B cell (primary cell): Measurements from ENCODE around the gene SMYD2. TPM values are rescaled to one million over a fixed set of nuclear protein-coding genes. Genes with fewer than 3 reads are reported as not detected.

Source experiments
- ATAC-seq: fragments of 200-7000 bp; cut with Tn5 transposase; one replicate; pipeline ENCODE4 v1.10.0; 2021; ENCODE audit warnings: low read depth, mild to moderate bottlenecking, moderate number of reproducible peaks, moderate library complexity
- CTCF ChIA-PET: fragments of 350-600 bp; sonication (Branson Sonifier 250); formaldehyde crosslinking; loops from one replicate; lab custom pipeline; 2021; ENCODE audit warnings: antibody characterized with exemption, inconsistent platforms; lab: Charles Lee
- POLR2A ChIA-PET: fragments of 350-600 bp; sonication (Branson Sonifier 250); formaldehyde crosslinking; loops from one replicate; lab custom pipeline; 2021; ENCODE audit warnings: antibody characterized with exemption; lab: Charles Lee
- DNase-seq: peaks from one replicate; pipeline ENCODE4 v3.0.0; 2013
- H2AFZ ChIP-seq: 2 replicates; pipeline ENCODE4 v1.6.1; 2012; ENCODE audit warnings: mild to moderate bottlenecking, low read depth, low read length; ENCODE audit not compliant: insufficient read depth, poor library complexity, severe bottlenecking
- H3K27ac ChIP-seq, 2 donors: 1 replicate in 1 of 2; 2 replicates in 1 of 2; pipeline ENCODE4 v1.5.1; 2012 to 2013; ENCODE audit warnings: low read length in 2 of 2, mild to moderate bottlenecking in 2 of 2, moderate library complexity in 1 of 2
- H3K27me3 ChIP-seq, 4 experiments: fragments of 200-600 bp in 1 of 4; sonication (generic) in 1 of 4; replicated peaks in 1 of 4; 1 replicate in 2 of 4; 2 replicates in 2 of 4; pipeline versions ENCODE4 v1.6.1 to v1.7.0; 2013 to 2016; ENCODE audit warnings: low read length in 3 of 4, mild to moderate bottlenecking in 2 of 4, mixed read lengths in 1 of 4, moderate library complexity in 1 of 4; ENCODE audit not compliant: insufficient read depth in 4 of 4, control insufficient read depth in 3 of 4; ENCODE audit errors: control extremely low read depth in 1 of 4
- H3K36me3 ChIP-seq, 2 experiments: replicated peaks in 1 of 2; 1 replicate in 1 of 2; 2 replicates in 1 of 2; pipeline versions ENCODE4 v1.6.1 to v1.7.1; 2013; ENCODE audit warnings: low read length in 1 of 2; ENCODE audit not compliant: insufficient read depth in 2 of 2, control insufficient read depth in 1 of 2; ENCODE audit errors: control extremely low read depth in 1 of 2, extremely low read depth in 1 of 2
- H3K4me1 ChIP-seq, 2 donors: fragments of 200-600 bp in 1 of 2; sonication (generic) in 1 of 2; 1 replicate in 1 of 2; 2 replicates in 1 of 2; pipeline versions ENCODE4 v1.5.1 to v1.6.1; 2013 to 2017; ENCODE audit warnings: low read length in 2 of 2; ENCODE audit not compliant: control insufficient read depth in 2 of 2, insufficient read depth in 2 of 2
- H3K4me2 ChIP-seq: replicated peaks from 2 replicates; pipeline ENCODE3; 2012; ENCODE audit warnings: mild to moderate bottlenecking, low read depth, low read length; ENCODE audit not compliant: poor library complexity, severe bottlenecking
- H3K4me3 ChIP-seq, 5 experiments: fragments of 200-600 bp in 1 of 5; sonication (generic) in 1 of 5; 1 replicate in 3 of 5; 2 replicates in 2 of 5; pipeline versions ENCODE4 v1.5.1 to v1.7.0; 2011 to 2016; ENCODE audit warnings: low read length in 4 of 5, mild to moderate bottlenecking in 4 of 5, low read depth in 2 of 5, control low read depth in 1 of 5, moderate library complexity in 1 of 5; ENCODE audit not compliant: insufficient read depth in 1 of 5; ENCODE audit errors: control extremely low read depth in 1 of 5, extremely low read depth in 1 of 5
- H3K79me2 ChIP-seq: fragments of 200-600 bp; sonication (generic); one replicate; pipeline ENCODE4 v1.6.0; 2016; ENCODE audit warnings: low read length; ENCODE audit not compliant: control insufficient read depth, insufficient read depth
- H3K9ac ChIP-seq: fragments of 200-600 bp; sonication (generic); 2 replicates; pipeline ENCODE4 v1.6.1; 2017; ENCODE audit warnings: mild to moderate bottlenecking, low read length, moderate library complexity
- H3K9me3 ChIP-seq, 3 donors: one replicate each; pipeline versions ENCODE4 v1.6.1 to v1.7.1; 2013; ENCODE audit warnings: low read length in 2 of 3; ENCODE audit not compliant: control insufficient read depth in 2 of 3, insufficient read depth in 1 of 3; ENCODE audit errors: control extremely low read depth in 1 of 3
- H4K20me1 ChIP-seq: 2 replicates; pipeline ENCODE4 v1.6.0; 2012; ENCODE audit warnings: mild to moderate bottlenecking, low read length; ENCODE audit not compliant: insufficient read depth, control insufficient read depth, poor library complexity, severe bottlenecking
- H3K27ac Mint-ChIP-seq: one replicate; pipeline ENCODE4 v1.8.0; 2021; ENCODE audit warnings: mixed read lengths
- H3K27me3 Mint-ChIP-seq: one replicate; pipeline ENCODE4 v1.8.0; 2021; ENCODE audit warnings: mixed read lengths
- H3K4me1 Mint-ChIP-seq: one replicate; pipeline ENCODE4 v1.8.0; 2021; ENCODE audit warnings: mixed read lengths
- H3K4me3 Mint-ChIP-seq: one replicate; pipeline ENCODE4 v1.8.0; 2021; ENCODE audit warnings: mixed read lengths
- H3K9me3 Mint-ChIP-seq: one replicate; pipeline ENCODE4 v1.8.0; 2022; ENCODE audit warnings: mixed read lengths; ENCODE audit not compliant: insufficient read depth
- CTCF ChIP-seq: fragments of 200-600 bp; IDR thresholded peaks from one replicate; pipeline ENCODE4 v1.8.0; 2022; ENCODE audit warnings: antibody characterized with exemption, mild to moderate bottlenecking
- EZH2 ChIP-seq: IDR thresholded peaks from 2 replicates; pipeline ENCODE4 v1.6.1; 2012; ENCODE audit warnings: borderline replicate concordance, low read depth, mild to moderate bottlenecking, moderate library complexity, low read length; ENCODE audit not compliant: insufficient read depth, poor library complexity, severe bottlenecking
- WGBS: methylation state at CpG from one replicate; pipeline ENCODE4 v1.1.5; 2013; ENCODE audit warnings: missing lambda C conversion rate; ENCODE audit not compliant: insufficient coverage; 5-methylcytosine and 5-hydroxymethylcytosine counted together
- intact Hi-C: fragments of 100-400 bp; cut with micrococcal nuclease; formaldehyde crosslinking; loops from one replicate; pipeline ENCODE4 v1.10.0; 2022
- polyA plus RNA-seq: library from polyadenylated mRNA; depleted of rRNA; stranded (reverse); fragments of >200 nt; gene quantifications from 2 replicates; pipeline ENCODE4 v1.2.3, GENCODE V29; 2012
- total RNA-seq, 2 donors: library from RNA; stranded (reverse); fragments of 120-200 nt in 1 of 2; gene quantifications; 1 replicate in 1 of 2; 2 replicates in 1 of 2; pipeline versions ENCODE4 v1.2.3 to v1.2.4, GENCODE V29; 2013 to 2022

Gene SMYD2
- total and polyA plus RNA-seq, 2 donors (not counting 1 experiment from before 2014, with no cell fraction given): 21.2 to 29.1 TPM

- Histone ChIP-seq H3K27ac (no peak overlapping the region), H3K4me2 (no peak overlapping the region), H4K20me1 (no peaks in the 10 kb centered on the region), H3K4me1 (no peaks in the 10 kb centered on the region), H3K27me3 (no peaks in the 10 kb centered on the region), H3K36me3 (peaks cover 0 to 19% of the 10 kb centered on the region in 2 experiments), H3K9ac (no peak overlapping the region), H2AFZ (no peak overlapping the region), H3K4me3 (no peak overlapping the region), H3K79me2 (no peaks in the 10 kb centered on the region), H3K9me3 (no peaks in the 10 kb centered on the region)
- Mint-ChIP-seq H3K27ac (no peak overlapping the region), H3K9me3 (no peaks in the 10 kb centered on the region), H3K4me3 (no peak overlapping the region), H3K4me1 (no peaks in the 10 kb centered on the region), H3K27me3 (no peaks in the 10 kb centered on the region)
- ATAC-seq: no peak
- ChIA-PET POLR2A (no interaction called here), CTCF (interaction anchor here (0.6 to 11.7 kb wide), 22 partner anchors 8 to 1192 kb away, joined by 3 to 643 read pairs (median 6); no protein-coding TSS in a partner anchor)
- intact Hi-C loops: loop anchor here (1.0 to 5.0 kb wide), 3 partner anchors 252 to 1194 kb away; no protein-coding TSS in a partner anchor
- DNase-seq: peak; percentile 27
- no peak for TF ChIP-seq EZH2
- peak; percentile 70 for TF ChIP-seq CTCF
- WGBS: 94% methylated on average over 4 of the region's 6 CpGs
Observed at GRCh38 chr1:214332946-214333798, 52.2 kb downstream of the SMYD2 start.

- WGBS: no CpG with 5 or more reads among the region's 4 CpGs
- no peak for TF ChIP-seq EZH2
- no peak for TF ChIP-seq CTCF
Observed at GRCh38 chr1:214335567-214335966, 54.6 kb downstream of the SMYD2 start.

More at GRCh38 chr1:214335567-214335966, 54.6 kb downstream of the SMYD2 start:
- CTCF ChIA-PET: interaction anchor here (1.2 to 1.7 kb wide), 2 partner anchors 10 to 74 kb away, joined by 3 to 6 read pairs; no protein-coding TSS in a partner anchor
- H4K20me1 ChIP-seq: no peaks in the 10 kb centered on the region
- intact Hi-C loops: no loop called here
- Mint-ChIP-seq H3K27ac (no peak overlapping the region), H3K4me1 (no peaks in the 10 kb centered on the region), H3K9me3 (no peaks in the 10 kb centered on the region), H3K4me3 (no peak overlapping the region), H3K27me3 (no peaks in the 10 kb centered on the region)
- no peak overlapping the region for H3K4me3 ChIP-seq
- no peaks in the 10 kb centered on the region for H3K4me1 ChIP-seq
- no peaks in the 10 kb centered on the region for H3K9me3 ChIP-seq
- H2AFZ ChIP-seq: no peak overlapping the region
- ATAC-seq (no peak), DNase-seq (no peak)
- H3K79me2 ChIP-seq: no peaks in the 10 kb centered on the region
- H3K4me2 ChIP-seq: no peak overlapping the region
- H3K36me3 ChIP-seq: peaks cover 0 to 18% of the 10 kb centered on the region in 2 experiments
- no peaks in the 10 kb centered on the region for H3K27me3 ChIP-seq
- no peak overlapping the region for H3K27ac ChIP-seq
- POLR2A ChIA-PET: no interaction called here
- H3K9ac ChIP-seq: no peak overlapping the region
